ENCODE data around the gene P2RY4.

DNA sequence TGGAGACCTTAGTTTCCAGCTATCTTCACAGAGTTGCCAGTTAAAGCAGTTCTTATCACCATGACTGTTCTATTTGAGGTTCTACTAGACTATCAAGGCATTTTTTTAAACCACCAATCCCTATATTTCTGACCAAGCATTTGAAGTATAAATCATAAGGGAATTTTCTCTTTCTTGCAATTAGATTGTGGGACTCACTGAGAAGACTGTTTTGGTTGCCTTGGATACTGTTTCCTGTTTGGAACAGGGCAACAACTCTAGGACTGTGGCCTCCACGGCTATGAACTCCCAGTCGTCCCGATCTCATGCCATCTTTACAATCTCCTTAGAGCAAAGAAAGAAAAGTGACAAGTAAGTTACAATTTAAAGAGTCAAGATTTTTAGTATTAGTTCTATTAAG, 41.7 kb upstream of the P2RY4 start:
- TF ChIP-seq, protein P1, sequence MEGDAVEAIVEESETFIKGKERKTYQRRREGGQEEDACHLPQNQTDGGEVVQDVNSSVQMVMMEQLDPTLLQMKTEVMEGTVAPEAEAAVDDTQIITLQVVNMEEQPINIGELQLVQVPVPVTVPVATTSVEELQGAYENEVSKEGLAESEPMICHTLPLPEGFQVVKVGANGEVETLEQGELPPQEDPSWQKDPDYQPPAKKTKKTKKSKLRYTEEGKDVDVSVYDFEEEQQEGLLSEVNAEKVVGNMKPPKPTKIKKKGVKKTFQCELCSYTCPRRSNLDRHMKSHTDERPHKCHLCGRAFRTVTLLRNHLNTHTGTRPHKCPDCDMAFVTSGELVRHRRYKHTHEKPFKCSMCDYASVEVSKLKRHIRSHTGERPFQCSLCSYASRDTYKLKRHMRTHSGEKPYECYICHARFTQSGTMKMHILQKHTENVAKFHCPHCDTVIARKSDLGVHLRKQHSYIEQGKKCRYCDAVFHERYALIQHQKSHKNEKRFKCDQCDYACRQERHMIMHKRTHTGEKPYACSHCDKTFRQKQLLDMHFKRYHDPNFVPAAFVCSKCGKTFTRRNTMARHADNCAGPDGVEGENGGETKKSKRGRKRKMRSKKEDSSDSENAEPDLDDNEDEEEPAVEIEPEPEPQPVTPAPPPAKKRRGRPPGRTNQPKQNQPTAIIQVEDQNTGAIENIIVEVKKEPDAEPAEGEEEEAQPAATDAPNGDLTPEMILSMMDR (IDR thresholded peaks at IDR 0.05): no peak
- TF ChIP-seq POLR2A (IDR thresholded peaks at IDR 0.05) (no peak), POLR2AphosphoS5 (IDR thresholded peaks at IDR 0.05) (no peak)

All from sigmoid colon (tissue), 4 donors.